Body of pancreas (tissue), 4 donors: ENCODE data around the gene BAG3.

Source experiments
- POLR2A ChIP-seq, 3 donors: fragments of 450-650 bp; IDR thresholded peaks; one replicate each; pipeline ENCODE4 v1.6.1; 2016; ENCODE audit warnings: antibody characterized with exemption in 3 of 3, mild to moderate bottlenecking in 2 of 3
- TF ChIP-seq, protein P1 (sequence below), 7 experiments: fragments of 450-650 bp in 4 of 7; fragments of 200-600 bp in 3 of 7; sonication (generic) in 3 of 7; IDR thresholded peaks; one replicate each; pipeline ENCODE4 v1.5.1; 2016 to 2019; ENCODE audit warnings: antibody characterized with exemption in 7 of 7

DNA sequence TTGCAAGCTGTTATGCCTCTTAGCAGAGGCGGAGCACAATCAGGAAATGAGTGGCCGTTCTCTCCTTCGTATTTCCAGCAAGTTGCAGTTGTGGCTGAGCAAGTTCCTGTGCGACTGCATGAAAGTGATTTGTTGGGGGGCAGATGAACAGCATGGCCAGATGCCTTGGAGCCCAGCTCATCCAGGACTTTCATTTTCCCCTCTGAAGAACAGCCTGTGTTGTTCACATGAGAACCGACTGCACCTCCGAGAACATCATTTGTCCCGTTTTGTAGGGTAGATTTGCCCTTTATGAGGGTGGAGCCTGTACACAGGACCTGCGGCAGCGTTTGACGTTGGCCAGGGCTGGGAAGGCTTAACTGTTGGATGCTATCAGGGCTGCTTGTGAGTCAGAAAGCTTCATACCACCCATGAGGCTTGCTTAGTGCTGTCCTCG is 4.4 kb downstream of the BAG3 start:
- TF ChIP-seq, protein P1, sequence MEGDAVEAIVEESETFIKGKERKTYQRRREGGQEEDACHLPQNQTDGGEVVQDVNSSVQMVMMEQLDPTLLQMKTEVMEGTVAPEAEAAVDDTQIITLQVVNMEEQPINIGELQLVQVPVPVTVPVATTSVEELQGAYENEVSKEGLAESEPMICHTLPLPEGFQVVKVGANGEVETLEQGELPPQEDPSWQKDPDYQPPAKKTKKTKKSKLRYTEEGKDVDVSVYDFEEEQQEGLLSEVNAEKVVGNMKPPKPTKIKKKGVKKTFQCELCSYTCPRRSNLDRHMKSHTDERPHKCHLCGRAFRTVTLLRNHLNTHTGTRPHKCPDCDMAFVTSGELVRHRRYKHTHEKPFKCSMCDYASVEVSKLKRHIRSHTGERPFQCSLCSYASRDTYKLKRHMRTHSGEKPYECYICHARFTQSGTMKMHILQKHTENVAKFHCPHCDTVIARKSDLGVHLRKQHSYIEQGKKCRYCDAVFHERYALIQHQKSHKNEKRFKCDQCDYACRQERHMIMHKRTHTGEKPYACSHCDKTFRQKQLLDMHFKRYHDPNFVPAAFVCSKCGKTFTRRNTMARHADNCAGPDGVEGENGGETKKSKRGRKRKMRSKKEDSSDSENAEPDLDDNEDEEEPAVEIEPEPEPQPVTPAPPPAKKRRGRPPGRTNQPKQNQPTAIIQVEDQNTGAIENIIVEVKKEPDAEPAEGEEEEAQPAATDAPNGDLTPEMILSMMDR (IDR thresholded peaks at IDR 0.05) = no peak
- TF ChIP-seq POLR2A (IDR thresholded peaks at IDR 0.05) = peak in 1 of 3 donors; percentile 30
